ENCODE results near the gene DPP6. TPM values are rescaled to one million over a fixed set of nuclear protein-coding genes. Genes with fewer than 3 reads are reported as not detected.
"Not testable (repeated sequence)": the region's sequence is repeated elsewhere in the genome, so short reads cannot be mapped to it uniquely, and the experiment has no call there.

Gene DPP6
- total and polyA plus RNA-seq, 9 donors = 0.22 to 3.9 (median 1.3) TPM; not detected in 1

DNA sequence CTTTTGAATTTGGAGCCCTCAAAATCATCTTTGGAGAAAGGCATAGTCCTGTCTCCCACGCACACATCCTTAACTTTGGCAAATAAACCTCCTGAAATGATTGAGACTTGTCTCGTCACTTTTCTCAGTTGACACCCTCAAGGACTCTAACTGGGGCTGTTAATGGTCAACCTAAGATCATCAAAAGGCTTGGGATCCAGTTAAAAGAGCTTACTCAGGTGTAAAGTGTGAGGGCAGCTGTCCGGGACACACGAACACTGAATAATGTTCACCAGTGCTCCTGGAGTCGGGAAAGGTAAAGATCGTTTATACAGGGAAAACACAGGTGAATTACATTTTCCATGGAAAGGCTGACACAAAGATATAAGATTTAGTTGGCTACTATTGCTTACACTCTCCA is 866.1 kb downstream of the DPP6 start:
- 73 to 76% (median 74%) methylated on average over 6 of the region's 6 CpGs for WGBS, 3 donors

DNA sequence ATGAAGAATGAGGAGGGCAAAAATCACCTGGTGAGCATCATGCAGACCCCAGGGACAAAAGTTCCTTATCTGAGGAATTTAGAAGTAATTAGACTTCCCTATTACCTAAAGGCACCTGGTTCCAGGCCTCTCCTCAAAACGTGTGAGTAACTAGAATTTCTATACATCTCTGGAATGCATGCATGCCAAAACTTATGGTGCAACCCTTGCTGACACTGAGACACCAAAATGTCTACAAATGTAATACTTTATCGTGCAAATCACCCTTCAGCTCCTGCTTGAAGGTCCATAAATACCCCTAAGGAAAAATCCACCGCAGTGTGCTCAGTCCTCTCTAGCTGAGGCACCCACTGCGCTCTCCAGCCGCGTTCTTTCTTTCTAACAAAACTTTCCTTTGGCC is 866.5 kb downstream of the DPP6 start:
- TF ChIP-seq POLR2A (IDR thresholded peaks at IDR 0.05) = no peak
- no peak for TF ChIP-seq EP300 (IDR thresholded peaks at IDR 0.05)
- TF ChIP-seq, protein P1, sequence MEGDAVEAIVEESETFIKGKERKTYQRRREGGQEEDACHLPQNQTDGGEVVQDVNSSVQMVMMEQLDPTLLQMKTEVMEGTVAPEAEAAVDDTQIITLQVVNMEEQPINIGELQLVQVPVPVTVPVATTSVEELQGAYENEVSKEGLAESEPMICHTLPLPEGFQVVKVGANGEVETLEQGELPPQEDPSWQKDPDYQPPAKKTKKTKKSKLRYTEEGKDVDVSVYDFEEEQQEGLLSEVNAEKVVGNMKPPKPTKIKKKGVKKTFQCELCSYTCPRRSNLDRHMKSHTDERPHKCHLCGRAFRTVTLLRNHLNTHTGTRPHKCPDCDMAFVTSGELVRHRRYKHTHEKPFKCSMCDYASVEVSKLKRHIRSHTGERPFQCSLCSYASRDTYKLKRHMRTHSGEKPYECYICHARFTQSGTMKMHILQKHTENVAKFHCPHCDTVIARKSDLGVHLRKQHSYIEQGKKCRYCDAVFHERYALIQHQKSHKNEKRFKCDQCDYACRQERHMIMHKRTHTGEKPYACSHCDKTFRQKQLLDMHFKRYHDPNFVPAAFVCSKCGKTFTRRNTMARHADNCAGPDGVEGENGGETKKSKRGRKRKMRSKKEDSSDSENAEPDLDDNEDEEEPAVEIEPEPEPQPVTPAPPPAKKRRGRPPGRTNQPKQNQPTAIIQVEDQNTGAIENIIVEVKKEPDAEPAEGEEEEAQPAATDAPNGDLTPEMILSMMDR (IDR thresholded peaks at IDR 0.05) = no peak
- Histone ChIP-seq H3K27me3 (no peaks in the 10 kb centered on the region), H3K4me1 (ENCODE audit: insufficient read depth) (no peaks in the 10 kb centered on the region), H3K36me3 (no peaks in the 10 kb centered on the region), H3K27ac (no peak overlapping the region), H3K4me3 (no peak overlapping the region), H3K9me3 (no peaks in the 10 kb centered on the region)
- intact Hi-C loops (cut with DNase I) = loop anchor here in 2 of 4 donors (5.0 to 10.0 kb wide), 2 partner anchors 419 to 856 kb away; no protein-coding TSS in a partner anchor
- DNase-seq = no peak
- WGBS, 3 donors = 74 to 75% (median 75%) methylated on average over 6 of the region's 6 CpGs

More for the DNA sequence above, 866.1 kb downstream of the DPP6 start:
- intact Hi-C loops (cut with DNase I) = loop anchor here in 2 of 4 donors (5.0 to 10.0 kb wide), 2 partner anchors 419 to 857 kb away; no protein-coding TSS in a partner anchor
- H3K27me3 ChIP-seq = no peaks in the 10 kb centered on the region
- no peaks in the 10 kb centered on the region for H3K36me3 ChIP-seq
- TF ChIP-seq, protein P1 (IDR thresholded peaks at IDR 0.05) = no peak
- TF ChIP-seq POLR2A (IDR thresholded peaks at IDR 0.05) (no peak), EP300 (IDR thresholded peaks at IDR 0.05) (no peak)
- no peaks in the 10 kb centered on the region for H3K4me1 ChIP-seq (ENCODE audit: insufficient read depth)
- H3K4me3 ChIP-seq = no peak overlapping the region
- DNase-seq = no peak
- H3K27ac ChIP-seq = no peak overlapping the region
- no peaks in the 10 kb centered on the region for H3K9me3 ChIP-seq

DNA sequence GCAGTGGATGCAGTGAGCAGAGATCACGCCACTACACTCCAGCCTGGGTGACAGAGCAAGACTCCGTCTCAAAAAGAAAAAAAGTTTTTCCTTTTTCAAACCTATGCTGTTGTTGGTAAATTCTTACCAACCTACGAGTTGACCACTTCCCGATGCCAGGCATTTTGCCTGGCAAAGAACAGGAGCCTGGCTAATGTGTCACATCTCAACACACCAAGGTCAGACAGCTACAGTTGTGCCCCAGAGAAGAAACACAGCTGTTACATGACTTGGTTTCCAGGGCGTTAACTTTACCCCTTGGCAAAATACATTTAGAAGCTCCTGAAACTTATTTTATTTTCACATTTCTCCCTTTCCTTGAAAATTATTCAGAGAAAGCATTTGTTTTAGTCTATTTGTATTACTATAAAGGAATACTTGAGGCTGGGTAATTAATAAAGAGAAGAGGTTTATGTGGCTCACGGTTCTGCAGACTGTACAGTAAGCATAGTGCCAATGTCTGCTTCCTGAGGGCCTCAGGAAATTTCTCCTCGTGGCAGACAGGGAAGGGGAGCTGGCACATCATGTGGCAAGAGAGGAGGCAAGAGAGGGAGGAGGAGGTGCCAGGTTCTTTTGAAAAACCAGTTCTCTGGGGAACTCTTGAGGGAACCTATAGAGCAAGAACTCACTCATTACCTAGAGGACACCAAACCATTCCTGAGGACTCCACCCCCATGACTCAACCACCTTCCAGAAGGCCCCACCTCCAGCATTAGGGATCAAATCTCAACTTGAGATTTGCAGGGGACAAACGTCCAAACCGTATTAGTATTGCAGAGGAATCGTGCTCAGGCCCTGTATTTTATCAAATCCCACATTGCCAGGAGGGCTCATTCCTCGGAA is 867.4 kb downstream of the DPP6 start:
- WGBS, 3 donors = 58 to 72% (median 63%) methylated on average over 11 of the region's 11 CpGs
- no peak overlapping the region for H3K27ac ChIP-seq
- H3K4me3 ChIP-seq = no peak overlapping the region
- no peaks in the 10 kb centered on the region for H3K27me3 ChIP-seq
- no peaks in the 10 kb centered on the region for H3K9me3 ChIP-seq
- no peak for DNase-seq
- TF ChIP-seq, protein P1 (IDR thresholded peaks at IDR 0.05) = no peak
- TF ChIP-seq EP300 (IDR thresholded peaks at IDR 0.05) = no peak
- TF ChIP-seq POLR2A (IDR thresholded peaks at IDR 0.05) = no peak
- H3K4me1 ChIP-seq (ENCODE audit: insufficient read depth) = no peaks in the 10 kb centered on the region
- intact Hi-C loops (cut with DNase I) = loop anchor here in 3 of 4 donors (5.0 to 10.0 kb wide), 3 partner anchors 85 to 855 kb away; partner anchors contain the start of gene PAXIP1 (in 1 of the 3)
- H3K36me3 ChIP-seq = no peaks in the 10 kb centered on the region

DNA sequence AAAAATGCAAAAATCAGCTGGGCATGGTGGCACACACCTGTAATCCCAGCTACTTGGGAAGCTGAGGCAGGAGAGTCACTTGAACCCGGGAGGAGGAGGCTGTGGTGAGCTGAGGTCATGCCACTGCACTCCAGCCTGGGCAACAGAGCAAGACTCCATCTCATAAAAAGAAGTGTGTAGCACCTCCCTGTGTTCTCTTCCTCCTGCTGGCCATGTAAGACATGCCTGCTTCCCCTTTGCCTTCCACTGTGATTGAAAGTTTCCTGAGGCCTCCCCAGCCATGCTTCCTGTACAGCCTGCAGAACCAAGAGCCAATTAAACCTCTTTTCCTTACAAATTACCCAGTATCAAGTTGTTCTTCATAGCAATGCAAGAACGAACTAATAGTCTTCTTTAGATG is 870.3 kb downstream of the DPP6 start:
- intact Hi-C loops (cut with DNase I) = loop anchor here in 1 of 4 donors (10.0 kb wide), 1 partner anchor 82 kb away; the partner anchor contains the start of gene PAXIP1
- not testable (repeated sequence) for H3K4me1 ChIP-seq (ENCODE audit: insufficient read depth); H3K9me3 ChIP-seq; H3K27me3 ChIP-seq; H3K36me3 ChIP-seq; H3K4me3 ChIP-seq; H3K27ac ChIP-seq; DNase-seq
- 56 to 70% (median 67%) methylated on average over 2 of the region's 2 CpGs for WGBS, 3 donors

Data from ovary (tissue), 9 donors.